HPDE6-E6E7 (cell line): ENCODE results near the gene AQP6.

Source experiments
- DNase-seq: peaks from one replicate; pipeline ENCODE4 v3.0.0; 2011; ENCODE audit warnings: missing footprints; ENCODE audit errors: extremely low spot score

AQP6 gene, protein sequence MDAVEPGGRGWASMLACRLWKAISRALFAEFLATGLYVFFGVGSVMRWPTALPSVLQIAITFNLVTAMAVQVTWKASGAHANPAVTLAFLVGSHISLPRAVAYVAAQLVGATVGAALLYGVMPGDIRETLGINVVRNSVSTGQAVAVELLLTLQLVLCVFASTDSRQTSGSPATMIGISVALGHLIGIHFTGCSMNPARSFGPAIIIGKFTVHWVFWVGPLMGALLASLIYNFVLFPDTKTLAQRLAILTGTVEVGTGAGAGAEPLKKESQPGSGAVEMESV

DNA sequence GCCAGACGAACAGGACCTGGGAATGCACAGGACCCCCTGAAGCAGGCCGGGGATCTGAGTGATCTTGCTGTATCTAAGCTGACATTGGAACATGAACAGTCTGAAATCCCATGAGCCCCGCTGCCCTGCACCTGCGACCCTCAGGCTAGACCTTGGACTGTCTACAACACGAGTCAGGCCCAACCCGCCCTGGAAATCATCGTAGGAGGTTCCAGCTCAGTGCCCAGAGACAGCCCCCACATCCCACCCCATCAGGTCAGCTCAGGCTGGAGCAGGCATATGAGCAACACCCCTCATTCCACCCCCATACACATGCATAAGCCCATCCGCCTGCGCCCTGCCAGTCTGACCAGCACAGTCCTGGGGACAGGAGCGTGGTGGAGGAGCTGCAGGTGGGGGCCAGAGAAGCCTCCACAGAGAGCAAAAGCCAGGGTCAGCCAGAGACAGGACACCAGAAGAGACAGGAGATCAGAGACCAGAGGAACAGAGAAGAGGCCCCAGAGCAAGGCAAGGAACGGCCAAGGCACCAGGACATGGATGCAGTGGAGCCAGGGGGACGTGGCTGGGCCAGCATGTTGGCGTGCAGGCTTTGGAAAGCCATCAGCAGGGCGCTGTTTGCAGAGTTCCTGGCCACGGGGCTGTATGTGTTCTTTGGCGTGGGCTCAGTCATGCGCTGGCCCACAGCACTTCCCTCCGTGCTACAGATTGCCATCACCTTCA, at the start of gene AQP6:
TSS of gene AQP6 (plus strand) at position 307 of the 720 bp plus-strand sequence. CDS start at position 534, 227 bp downstream.
- DNase-seq, result no peak

DNA sequence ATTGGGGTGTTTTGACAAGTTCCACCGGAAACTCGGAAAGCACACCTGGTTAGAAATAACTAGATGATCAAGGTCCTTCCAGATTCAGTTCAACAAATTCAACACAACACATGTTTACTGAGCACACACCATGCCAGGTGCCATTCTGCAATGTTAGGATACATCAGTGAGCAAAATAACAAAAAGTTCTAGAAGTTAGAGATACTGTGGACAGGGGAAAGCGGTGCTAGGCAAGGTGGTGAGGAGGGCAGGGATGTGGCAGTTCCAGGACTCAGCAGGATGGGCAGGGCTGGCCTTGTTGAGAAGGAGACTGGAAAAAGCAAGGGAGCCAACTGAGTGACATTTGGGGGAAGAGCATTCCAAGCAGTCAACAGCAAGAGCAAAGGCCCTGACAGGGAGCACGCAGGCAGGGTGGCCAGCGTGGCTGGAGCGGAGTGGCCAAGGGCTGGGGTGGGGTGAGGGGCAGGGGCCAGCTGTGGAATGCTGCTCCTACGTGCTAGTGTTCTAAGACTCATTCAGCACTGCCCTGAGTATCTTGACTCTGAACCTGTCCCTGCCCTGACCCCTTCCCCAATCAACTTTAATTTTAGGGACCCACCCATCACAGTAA, 49.6 kb upstream of the AQP6 start:
- DNase-seq, result no peak

DNA sequence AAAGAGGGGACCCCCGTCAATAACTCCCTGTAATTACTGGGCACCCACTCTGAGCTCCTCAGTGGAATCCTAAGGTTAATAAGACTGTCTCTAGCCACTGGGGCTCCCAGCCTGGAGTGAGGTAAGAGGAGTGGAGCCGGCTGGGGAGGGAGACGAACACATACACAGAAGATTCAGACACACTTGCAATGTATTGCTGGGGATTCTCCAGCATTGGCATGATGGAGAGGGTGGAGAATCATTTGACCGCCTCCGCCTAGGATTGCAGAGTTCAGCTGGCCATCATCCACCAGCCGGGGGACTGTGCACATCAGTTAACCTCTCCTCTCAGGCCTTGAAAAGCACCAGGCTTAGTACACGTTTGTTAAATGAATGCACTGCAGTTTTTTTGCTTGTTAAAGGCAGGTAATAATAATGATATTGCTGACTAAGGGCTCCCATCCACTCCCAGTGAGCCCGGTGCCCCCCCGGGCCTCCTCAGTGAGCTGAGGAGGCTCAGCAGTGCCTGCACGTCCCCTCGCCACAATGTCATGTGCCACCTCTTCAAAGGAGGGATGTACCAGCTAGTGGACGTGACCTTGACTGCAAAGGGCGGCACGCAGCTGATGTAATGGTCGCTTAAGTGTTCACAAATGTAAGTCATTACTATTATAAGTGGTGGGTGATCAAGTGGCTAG, 48.7 kb upstream of the AQP6 start:
- no peak for DNase-seq

DNA sequence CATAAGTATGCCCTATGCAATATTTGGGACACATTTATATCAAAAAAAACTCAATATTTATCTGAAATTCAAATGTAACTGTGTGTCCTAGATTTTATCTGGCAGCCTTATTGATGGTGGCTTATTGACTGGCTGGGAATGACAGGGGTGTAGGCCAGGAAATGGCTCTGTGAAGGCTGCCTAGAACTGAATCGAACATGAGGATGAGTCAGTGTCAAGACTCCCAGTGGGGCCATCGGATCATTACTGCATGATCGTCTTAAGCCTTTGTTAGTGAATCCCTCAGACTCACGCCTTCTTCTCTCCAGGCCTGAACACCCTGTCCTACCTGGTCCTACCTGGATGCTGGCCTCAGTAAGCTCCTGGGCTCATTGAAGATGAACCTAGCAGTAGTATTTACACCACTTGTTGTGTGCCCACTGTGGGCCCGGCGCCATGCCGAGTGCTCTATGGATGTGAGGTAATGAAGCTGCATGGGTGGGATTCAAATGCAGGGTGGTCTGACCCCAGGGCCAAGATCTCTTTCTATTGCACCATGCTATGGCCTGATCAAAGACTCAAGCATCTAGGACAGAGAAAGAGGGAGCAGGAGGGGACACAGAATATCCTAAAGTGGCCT, 48.0 kb upstream of the AQP6 start:
- DNase-seq, result no peak

DNA sequence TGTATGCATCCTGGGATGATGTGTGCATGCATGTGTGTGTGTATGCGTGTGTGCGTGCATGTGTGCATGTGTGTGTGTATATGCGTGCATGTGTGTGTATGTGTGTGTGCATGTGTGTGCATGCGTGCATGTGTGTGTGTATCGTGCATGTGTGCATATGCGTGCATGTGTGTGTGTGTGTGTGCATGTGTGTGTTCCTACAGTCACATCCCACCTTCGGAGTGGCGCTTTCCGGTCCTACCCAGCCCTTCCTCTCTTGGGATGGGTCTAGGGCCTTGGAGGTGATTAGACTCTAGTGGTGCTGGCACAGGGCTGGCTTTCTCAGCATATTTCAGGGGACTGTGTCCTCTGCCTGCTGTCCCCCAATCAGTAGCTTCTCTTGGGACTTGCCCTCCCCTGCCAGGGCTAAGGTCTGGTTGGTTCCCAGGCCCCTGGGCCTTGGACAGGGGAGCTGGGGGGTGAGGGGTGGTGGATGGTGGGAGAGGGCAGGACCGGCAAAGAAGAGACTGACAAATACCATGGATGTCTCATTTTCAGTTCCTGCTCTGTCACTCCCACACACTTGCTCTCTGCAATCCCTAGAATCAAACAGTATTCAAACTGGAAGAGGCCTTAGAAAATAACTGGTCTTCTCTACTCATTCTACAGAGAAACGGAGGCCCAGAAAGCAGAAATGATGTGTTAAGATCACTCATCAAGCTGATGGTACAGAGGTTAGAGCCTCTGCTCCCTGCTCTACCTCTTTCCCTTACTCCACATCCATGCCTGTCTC, 47.1 kb upstream of the AQP6 start:
- DNase-seq, result no peak

DNA sequence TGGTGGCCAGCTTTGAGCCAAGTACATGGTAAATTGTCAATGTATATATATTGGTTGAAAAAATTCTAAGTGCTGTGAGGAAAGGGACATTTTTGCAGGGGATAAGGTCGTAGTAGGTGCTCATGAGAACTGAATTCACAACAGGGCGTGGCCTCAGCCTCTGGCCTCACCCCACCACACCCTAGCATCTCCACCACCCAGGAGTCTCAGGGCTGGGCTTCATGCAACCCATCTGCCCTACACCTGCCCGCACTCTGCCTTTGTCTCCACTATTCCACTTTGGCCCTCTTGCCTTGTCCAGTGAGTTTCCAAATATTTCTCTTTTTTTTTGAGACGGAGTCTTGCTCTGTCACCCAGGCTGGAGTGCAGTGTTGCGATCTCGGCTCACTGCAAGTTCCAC, 44.3 kb upstream of the AQP6 start:
- no peak for DNase-seq

DNA sequence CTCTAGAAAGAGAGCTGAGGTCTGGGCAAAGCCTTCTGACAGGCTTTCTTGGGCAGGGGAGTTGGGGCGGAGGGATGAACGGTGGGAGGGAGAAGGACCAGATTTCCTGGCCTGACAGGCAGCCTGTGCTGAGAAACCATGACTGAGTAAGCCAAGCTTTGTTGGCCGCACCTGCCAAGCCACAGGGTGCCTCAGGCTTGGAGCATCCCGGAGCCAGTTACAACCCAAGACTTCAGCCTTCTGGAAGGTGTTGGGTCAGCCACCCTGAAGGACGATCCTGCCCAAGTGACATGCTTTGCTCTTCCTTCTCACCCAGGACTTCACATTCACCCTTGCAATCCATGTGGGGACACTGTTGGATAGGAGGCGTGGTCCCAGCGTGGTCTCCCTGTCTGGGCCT, 43.2 kb upstream of the AQP6 start:
- DNase-seq, result no peak

DNA sequence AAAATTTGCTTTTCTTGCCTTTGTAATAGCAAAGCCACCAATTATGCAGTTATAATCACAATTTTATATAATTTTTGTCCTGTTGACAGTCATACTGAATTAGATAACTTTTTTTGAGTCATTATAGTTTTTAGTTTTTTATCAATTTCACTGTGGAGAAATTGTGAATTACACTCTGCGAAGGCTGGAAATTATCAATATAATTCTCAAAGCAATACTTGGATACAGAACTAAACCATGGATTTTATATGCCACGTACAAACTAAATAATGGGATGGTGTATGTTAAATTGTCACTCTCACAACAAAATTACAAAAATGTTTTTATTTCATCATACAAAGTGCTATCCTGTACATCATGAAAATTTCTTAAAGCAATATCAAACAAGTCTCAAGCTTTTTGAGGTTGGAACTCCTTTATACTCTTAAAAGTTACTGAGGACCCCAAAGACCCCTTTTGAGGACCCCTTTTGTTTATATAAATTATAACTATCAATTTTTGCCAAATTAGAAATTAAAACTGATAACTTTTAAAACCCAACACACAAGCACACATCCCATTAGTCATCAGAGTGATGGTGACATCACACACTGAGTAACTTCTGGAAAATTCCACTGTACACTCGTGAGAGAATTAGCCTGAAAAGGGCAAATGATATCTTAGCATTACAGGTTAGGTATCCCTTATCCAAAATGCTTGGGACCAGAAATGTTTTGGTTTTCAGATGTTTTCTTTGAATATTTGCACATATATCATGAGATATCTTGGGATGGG, 42.0 kb upstream of the AQP6 start:
- DNase-seq, result peak; percentile 49

DNA sequence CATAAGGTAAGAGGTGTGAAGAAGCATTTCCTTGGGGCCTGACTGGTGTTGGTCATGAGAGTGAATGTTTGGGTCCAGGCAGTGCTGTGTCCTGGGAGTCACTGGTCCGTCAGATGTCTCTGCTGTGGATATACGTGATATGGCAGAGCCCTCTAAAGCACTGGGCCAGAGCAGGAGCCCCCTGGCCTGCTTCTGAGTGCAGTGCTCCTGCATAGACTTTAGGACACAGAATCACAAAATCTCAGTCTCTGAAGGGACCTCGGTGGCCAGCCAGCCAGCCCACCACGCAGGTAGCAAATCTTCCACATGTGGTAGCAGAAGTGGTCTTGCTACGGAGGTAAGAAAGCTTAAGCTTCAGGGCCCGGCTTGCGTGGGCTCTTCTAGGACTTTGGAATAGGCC, 40.7 kb upstream of the AQP6 start:
- DNase-seq, result no peak

DNA sequence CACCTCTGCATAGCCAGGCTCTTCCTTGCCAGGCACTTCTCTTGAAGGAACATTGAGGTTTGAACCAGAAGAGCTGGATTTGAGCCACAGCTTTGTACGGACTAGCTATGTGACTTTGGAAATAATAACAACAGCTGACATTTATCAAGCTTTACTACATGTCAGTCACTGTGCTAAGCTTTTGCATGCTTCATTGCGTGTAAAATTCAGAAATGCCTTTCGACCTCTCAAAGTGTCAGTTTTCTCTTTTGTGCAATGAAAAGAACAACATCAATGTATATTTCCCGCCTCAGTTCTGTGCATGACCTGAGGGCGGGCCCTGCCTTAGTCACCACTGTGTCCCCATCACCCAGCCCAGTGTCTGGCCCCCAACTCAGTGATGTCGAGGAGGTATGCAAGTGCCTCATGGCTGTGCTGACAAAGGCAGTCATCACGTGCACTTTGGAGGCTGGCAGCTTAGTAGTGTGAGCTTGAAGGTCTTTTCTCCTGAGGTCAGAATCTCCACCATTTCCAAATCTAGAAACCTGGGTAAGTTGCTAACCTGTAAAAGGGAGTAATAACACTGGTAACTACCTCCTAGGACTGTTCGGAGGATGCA, 40.1 kb upstream of the AQP6 start:
- no peak for DNase-seq

DNA sequence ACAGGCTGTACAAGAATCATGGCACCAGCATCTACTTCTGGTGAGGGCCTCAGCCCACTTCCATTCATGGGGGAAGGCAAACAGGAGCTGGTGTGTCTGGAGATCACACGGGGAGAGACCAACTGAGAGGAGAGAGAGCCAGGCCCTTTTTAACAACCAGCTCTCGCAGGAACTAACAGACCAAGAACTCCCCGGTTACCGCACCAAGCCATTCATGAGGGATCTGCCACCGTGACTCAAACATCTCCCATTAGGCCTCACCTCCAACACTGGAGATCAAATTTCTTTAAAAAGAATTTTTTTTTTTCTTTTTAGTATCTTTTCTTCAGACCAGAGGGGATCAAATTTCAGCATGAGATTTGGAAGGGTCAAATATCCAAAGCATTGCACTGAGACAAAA, 39.0 kb upstream of the AQP6 start:
- no peak for DNase-seq

DNA sequence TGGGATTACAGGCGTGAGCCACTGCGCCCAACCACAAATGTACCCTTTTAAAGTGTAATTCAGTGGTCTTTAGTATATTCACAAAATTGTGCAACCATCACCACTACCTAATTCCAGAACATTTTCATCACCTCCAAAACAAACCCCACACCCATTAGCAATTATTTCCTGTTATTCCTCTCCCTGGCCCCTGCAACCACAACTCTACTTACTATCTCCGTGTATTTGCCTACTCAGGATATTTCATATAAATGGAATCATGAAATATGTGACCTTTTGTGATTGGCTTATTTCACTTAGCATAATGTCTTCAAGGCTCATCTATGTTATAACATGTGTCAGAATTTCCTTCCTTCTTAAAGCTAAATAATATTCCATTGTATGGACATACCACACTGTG, 38.2 kb upstream of the AQP6 start:
- no peak for DNase-seq

DNA sequence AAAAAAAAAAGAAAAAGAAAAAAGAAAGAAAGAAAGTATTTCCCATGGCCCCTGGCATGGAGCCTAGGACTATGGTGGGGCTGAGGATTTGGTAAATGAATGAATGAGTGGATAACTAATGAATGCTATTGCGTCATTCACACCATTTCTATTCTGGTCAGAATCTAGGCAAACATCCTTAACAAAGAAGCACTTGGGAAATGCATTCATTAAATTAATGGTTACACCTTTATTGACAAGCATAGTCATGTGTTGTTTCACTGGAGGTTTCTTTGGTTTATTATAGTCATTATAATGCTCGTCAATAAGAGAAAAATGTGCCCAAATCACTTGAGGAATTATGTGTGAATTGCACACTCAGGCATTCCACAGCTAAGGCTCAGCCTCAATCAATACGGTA, 35.8 kb upstream of the AQP6 start:
- DNase-seq, result no peak

DNA sequence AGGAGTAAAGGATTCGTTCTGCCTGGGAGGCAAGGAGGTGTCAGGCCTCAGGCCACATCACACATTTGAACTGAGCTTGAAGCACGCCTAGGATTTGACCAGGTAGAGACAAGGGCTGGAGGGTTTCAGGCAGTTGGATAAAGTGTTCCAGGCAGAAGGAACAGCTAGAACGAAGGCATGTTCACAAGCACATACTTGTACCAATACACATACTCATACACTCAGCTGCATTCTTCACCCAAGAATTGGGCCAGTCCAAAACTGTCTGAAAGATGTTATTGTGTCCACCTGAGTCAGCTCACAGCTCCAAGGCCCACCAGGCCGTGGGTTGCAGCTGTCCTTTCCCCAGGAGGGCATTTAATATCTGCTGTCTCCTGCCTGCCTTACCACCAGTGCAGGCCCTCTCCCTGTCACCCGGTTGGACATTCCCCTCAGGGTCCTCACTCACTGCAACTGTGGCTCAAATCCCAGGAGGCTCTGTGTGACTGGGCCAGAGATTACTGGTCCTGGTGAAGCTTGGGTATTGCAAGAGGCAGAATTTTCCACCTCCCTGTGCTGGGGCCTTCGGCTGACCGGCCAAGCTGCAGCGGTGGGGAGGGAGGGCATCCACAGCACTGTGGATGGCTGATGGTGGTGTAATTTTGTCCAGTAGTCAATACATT, 35.0 kb upstream of the AQP6 start:
- DNase-seq, result no peak

DNA sequence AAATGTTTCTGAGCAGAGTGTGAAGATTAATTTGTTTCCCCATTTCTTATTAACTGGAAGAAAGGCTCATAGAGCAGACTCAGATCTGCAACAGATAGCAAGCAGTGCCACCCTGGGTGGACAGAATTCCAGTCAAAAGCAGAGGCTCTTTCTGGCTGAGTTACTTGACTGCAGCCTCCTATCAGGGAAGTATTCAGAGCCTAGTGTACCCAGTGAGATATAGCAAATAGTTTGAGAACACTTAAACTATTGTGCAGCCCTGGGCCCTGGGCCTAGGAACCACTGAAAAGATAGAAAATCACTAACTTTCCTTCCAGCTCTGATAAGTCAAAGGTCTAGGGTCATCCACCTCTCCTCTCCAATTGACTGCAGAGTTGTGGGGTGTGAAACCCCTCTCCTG, 33.4 kb upstream of the AQP6 start:
- no peak for DNase-seq

DNA sequence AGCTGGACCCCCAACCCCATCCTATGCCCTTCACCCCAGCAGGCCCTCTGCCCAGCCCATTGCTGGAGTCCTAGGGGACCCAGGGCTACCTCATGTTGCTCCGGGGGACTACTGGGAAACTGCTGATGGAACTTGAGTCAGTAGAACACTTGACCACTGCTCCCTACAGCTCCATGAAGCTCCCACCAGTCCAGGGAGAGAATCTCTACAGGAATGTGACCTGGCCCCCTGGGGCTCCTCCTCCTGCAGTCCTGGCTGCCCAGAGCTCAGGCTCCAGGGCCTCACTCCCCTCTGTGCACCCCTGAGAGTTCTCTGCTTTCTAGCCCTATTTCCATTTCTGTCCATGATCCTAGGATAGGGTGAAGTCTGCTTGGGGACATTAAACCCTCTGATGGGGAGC, 33.0 kb upstream of the AQP6 start:
- no peak for DNase-seq

DNA sequence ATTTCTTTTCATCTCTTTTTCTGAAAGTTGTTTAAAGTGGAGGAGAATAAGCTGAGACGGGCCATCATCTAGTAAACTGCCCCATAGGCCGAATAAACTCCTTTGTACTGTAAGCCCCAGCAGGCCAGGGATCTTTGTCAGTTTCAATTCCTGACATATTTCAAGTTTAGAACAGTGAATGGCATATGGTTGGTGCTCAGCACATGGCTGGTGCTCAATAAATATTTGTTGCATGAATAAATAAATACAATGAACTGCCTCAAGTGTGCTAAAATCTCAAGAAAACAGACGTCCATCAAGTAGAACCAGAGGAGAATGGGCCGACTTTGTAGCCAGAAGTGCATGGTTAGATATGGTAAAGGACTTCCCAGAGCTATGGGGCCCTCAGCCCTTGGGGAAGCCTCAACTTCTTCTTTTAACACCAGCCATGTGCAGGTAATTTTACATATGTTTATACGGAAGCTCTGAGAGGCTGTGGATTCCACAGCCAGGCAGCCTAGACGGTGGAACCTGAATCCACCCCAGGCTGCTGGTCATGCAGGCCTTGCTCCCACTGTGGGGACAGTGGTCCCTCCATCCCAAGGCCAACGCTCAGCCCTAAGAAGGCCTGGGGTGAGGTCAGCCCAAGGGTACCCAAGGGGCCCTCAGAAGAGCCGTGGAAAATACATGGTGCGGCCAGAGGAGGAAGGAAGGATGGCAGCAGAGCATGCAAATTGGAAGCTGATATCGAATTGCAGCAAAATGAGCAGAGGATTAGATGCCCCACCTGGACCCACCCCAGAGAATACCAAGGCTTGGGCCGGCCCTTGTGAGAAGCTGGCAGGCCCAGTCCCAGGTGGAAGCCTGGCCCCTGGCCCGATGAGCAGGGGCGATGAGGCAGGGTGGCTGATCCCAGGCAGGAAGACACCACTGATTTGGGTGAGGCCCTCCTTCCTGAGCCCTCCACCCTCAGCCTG, 30.9 kb upstream of the AQP6 start:
- no peak for DNase-seq

DNA sequence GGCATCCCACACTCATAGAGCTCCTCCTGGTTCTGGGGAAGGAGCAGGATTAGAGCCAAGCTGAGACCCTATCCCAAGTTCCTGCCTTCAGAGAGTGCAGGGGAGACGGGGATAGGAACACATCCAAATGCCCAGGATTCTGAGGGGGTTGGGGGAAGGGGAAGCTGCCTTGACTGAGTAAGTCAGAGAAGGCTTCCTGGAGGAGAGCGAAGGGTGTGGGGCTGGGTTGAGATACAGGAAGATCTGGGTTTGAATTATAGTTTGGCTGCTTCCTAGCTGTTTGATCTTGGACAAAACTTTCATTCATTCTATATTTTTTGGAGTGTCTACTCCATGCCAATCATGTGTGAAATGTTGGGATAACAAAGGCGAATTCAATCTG, 30.2 kb upstream of the AQP6 start:
- DNase-seq, result no peak
